Activated T-helper 9 cell treated with anti-CD3 and anti-CD28 coated beads, Interleukin-2, amount 50 U/mL, for 16 hours (primary cell): ENCODE results near the gene CXCR6.
A peak's percentile ranks its signal among the peaks of the same experiment; 100 is the strongest.

Experiments used
- DNase-seq: peaks from one replicate; pipeline ENCODE4 v3.0.0-alpha.2; 2020; ENCODE audit warnings: low read depth

CXCR6 gene

GRCh38 chr3:45948311-45948781, 5.1 kb downstream of the CXCR6 start:
- no peak for DNase-seq

GRCh38 chr3:45948881-45949280, 5.6 kb downstream of the CXCR6 start:
- DNase-seq, result no peak

- no peak for DNase-seq
These were observed 6.2 kb downstream of the CXCR6 start for GRCh38 chr3:45949432-45949831.

GRCh38 chr3:45950131-45950530, 6.9 kb downstream of the CXCR6 start:
- no peak for DNase-seq

- peak; percentile 32 for DNase-seq
These were observed 7.7 kb downstream of the CXCR6 start for GRCh38 chr3:45950686-45951600.

- DNase-seq, result no peak
These were observed 8.7 kb downstream of the CXCR6 start for GRCh38 chr3:45951946-45952345.

GRCh38 chr3:45952456-45952855, 9.2 kb downstream of the CXCR6 start:
- no peak for DNase-seq

- DNase-seq, result no peak
These were observed 10.3 kb downstream of the CXCR6 start for GRCh38 chr3:45953536-45953935.

- DNase-seq, result no peak
These were observed 11.0 kb downstream of the CXCR6 start for GRCh38 chr3:45954306-45954705.

GRCh38 chr3:45955017-45955647, 11.9 kb downstream of the CXCR6 start:
- no peak for DNase-seq

GRCh38 chr3:45955706-45956105, 12.4 kb downstream of the CXCR6 start:
- DNase-seq, result no peak

GRCh38 chr3:45957586-45957985, 14.3 kb downstream of the CXCR6 start:
- DNase-seq, result no peak

- no peak for DNase-seq
These were observed 15.1 kb downstream of the CXCR6 start for GRCh38 chr3:45958321-45958791.

- DNase-seq, result no peak
These were observed 15.9 kb downstream of the CXCR6 start for GRCh38 chr3:45959201-45959600.

- no peak for DNase-seq
These were observed 17.0 kb downstream of the CXCR6 start for GRCh38 chr3:45960289-45960688.

- DNase-seq, result no peak
These were observed 18.8 kb downstream of the CXCR6 start for GRCh38 chr3:45962033-45962432.

GRCh38 chr3:45964139-45964538, 20.9 kb downstream of the CXCR6 start:
- peak; percentile 43 for DNase-seq

GRCh38 chr3:45965253-45965652, 22.0 kb downstream of the CXCR6 start:
- no peak for DNase-seq

- no peak for DNase-seq
These were observed 22.4 kb downstream of the CXCR6 start for GRCh38 chr3:45965653-45966052.

GRCh38 chr3:45966371-45966791, 23.1 kb downstream of the CXCR6 start:
- DNase-seq, result no peak

- DNase-seq, result no peak
These were observed 23.8 kb downstream of the CXCR6 start for GRCh38 chr3:45966950-45967640.

GRCh38 chr3:45967724-45968123, 24.5 kb downstream of the CXCR6 start:
- DNase-seq, result no peak

- DNase-seq, result no peak
These were observed 24.9 kb downstream of the CXCR6 start for GRCh38 chr3:45968149-45968548.
